Glomerular endothelial cell (primary cell): Measurements from ENCODE around the gene EXOC3L2. TPM values are rescaled to one million over a fixed set of nuclear protein-coding genes. Genes with fewer than 3 reads are reported as not detected.
"Not testable (repeated sequence)": the region's sequence is repeated elsewhere in the genome, so short reads cannot be mapped to it uniquely, and the experiment has no call there.

Experiments used
- DNase-seq: peaks from one replicate; pipeline ENCODE4 v3.0.0-alpha.2; 2011; ENCODE audit warnings: low read depth, low spot score; ENCODE audit errors: extremely low read depth
- total RNA-seq: library from RNA; depleted of rRNA; stranded (reverse); fragments of >200 nt; gene quantifications from 2 replicates; pipeline ENCODE4 v1.2.3, GENCODE V29; 2015

EXOC3L2 gene
- total RNA-seq = 8.3 and 9.3 TPM in 2 replicates

DNA sequence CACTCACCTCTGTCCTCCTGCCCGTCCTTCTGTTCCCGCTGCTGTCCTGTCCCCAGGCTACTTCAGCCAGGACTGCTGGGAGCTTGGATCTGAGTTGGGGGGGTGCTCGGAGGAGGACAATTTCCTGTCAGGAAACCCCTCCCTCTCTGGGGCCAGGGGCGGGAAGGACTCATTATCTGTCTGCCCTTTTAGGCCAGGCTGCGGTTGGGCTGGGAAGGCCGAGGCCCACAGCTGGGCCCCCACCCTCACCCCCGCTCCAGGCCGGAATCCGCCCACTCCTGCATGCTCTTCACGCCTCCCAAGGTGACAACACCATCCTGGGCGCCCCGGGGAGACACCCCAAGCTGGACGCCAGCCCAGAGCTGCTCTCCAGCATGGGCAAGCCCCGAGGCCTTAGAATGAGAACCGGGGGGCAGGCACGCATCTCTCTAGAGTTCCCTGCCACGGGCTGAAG is at the start of gene EXOC3L2:
Gene EXOC3L2 (minus strand): TSS at position 74 of the 454 bp plus-strand sequence. CDS start 6,362 bp downstream, outside the sequence.
- no peak for DNase-seq

- no peak for DNase-seq
These were observed 49.3 kb upstream of the EXOC3L2 start for GRCh38 chr19:45294291-45295029.

DNA sequence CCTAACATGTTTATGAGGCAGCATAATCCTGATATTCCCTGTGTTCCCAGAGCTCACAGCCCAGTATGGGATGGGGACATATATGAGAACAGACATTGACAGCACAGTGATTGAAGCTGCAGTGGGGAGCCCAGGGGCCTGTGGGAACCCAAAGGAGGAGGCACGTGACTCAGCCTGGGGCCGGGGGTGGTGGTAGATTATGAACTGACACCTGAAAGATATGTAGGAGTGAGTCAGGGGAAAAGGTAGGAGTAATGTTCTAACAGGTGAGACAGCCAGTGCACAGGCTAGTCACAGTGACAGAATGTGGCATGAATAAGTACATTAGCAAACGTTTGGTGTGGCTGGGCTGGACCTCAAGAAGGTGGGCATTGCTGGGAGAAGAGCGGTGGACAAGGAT is 48.5 kb upstream of the EXOC3L2 start:
- no peak for DNase-seq

- no peak for DNase-seq
These were observed 46.6 kb upstream of the EXOC3L2 start for GRCh38 chr19:45291834-45292233.

DNA sequence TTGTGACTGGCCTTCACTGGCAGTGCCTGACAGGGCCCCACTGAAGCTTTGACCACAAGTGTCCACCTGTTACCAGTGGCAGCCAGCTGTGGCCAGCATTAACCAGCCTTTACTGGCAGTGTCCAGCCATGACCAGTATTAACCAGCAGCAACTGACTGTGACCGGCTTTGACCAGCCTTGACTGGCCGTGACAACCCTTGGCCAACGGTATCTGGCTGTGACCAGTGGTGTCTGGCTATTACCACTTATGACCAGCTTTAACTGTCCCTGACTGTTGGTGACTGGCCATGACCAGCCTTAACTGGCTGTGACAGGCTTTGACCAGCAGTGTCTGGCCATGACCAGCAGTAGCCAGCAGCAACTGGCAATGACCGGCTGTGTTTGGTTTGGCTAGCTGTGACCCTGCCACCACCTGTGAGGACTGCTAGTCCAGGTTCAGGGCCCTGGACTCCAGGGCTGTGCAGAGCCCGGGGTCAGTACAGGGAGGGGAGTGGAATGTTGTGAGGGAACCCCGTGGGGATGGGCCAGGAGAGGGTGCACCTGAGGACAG is 45.2 kb upstream of the EXOC3L2 start:
- no peak for DNase-seq

DNA sequence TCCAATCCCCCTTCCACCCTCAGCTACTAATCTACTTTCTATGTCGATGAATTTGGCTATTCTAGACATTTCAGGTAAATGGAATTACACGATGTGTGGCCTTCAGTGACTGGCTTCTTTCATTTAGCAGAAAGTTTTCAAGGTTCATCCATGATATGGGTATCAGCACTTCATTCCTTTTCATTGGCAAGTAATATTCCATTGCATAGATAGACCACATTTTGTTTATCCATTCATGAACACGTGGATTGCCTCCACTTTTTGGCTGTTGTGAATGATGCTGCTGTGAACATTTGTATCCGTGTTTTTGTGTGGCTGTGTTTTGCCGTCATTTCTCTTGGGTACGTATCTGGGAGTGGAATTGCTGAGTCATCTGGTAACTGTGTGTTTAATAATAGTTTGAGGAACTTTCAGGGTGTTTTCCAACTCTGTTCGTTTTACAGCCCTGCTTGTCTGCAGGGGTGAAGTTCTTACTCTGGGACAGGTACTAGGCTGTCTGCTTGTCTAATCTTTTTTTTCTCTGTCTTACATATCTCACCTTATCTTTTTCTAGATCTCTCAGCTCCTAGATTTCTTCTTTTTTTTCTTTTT is 38.3 kb upstream of the EXOC3L2 start:
- no peak for DNase-seq

- no peak for DNase-seq
These were observed 35.3 kb upstream of the EXOC3L2 start for GRCh38 chr19:45280471-45280961.

DNA sequence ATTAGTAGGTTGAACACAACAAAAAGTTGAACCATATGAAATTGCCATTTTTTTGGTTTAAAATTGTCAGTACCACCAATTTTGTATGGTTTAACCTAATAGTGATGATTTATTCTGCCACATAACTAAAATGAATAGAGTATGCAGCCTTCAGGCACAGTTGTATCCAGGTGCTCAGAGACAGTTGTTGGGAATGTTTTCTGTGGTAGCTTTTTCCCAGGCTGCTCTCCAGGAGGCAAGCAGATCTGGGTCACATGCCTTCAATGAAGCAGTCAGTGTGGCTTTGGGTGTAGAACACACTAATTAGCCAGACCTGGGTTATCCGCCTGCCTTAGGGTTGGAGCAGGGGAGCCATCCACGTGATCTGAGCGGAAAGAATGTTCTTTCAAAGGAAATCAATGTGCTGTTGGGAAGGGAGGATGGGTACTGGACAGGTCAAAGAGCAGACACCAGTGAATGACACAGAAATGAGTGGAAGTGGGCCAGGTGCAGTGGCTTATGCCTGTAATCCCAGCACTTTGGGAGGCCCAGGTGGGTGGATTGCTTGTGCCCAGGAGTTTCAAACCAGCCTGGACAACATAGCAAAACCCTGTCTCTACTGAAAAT is 34.5 kb upstream of the EXOC3L2 start:
- no peak for DNase-seq

DNA sequence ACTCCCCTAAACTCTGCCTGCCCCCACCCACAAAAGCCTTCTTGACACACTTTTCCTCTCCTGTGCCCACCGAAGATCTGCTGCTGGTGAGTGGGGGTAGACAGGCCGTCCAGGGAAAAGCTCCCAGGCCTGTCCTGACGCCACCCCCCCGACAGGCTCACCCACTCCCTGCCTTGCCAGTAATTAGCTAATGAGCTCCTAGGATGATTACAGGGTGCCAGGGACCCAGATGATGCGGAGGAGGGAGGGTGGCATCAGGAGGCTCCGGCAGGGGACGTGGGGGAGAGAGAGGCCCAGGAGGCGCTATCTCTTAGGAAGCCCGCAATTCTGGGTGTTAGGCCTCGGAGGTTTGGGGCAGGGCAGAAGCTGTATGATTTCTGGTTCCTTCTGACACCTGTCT is 32.9 kb upstream of the EXOC3L2 start:
- no peak for DNase-seq

DNA sequence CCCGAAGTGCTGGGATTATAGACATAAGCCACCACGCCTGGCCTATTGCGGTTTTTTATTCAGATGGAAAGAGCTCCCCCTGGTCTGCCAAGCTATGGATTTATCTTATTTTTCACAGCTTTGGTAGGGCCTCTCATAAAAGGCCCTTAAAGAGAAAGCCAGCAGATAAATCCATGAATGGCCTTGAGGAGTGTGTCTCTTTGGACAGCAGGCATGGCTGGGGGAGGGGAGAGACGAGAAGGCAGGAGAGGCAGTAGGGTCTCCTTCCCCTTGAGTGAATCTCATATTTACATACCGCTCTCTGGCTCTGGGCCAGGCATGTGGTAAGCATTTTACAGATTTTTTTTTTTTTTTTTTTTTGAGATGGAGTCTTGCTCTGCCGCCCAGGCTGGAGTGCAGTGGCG is 31.1 kb upstream of the EXOC3L2 start:
- no peak for DNase-seq

- no peak for DNase-seq
These were observed 30.3 kb upstream of the EXOC3L2 start for GRCh38 chr19:45275370-45275971.

DNA sequence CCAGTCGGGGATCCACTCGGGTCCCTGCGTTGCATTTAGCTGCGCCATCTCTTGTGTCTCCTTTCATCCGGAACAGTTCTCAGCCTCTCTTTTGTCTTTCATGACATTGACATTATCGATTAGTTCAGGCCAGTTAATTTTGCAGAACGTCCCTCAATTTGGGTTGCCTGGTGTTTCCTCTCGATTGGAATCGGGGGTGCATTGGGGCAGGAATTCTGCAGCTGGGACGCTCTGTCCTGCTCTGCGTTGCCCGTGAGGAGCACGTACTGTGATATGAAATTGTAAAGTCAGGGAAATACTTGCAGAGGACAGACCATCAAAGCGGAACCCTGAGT is 28.3 kb upstream of the EXOC3L2 start:
- DNase-seq = no peak

DNA sequence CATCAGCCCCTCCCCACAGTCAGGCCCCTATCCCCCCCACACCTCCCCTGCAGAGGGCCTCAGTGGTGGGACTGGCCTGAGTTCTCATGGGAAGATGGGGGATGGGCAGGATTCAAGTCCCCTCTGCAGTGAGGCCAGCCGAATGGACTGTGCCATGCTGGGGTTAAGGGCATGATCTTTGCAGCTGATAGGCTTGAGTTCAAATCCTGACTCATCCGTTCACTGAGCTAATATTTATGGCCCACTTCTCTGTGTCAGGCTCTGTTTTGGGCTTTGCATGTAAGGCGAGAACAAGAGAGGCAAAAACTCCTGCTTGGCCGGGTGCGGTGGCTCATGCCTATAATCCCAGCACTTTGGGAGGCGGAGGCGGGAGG is 26.5 kb upstream of the EXOC3L2 start:
- DNase-seq = no peak

GRCh38 chr19:45271098-45271734 is 26.0 kb upstream of the EXOC3L2 start:
- no peak for DNase-seq

- not testable (repeated sequence) for DNase-seq
These were observed 24.7 kb upstream of the EXOC3L2 start for GRCh38 chr19:45269939-45270338.

DNA sequence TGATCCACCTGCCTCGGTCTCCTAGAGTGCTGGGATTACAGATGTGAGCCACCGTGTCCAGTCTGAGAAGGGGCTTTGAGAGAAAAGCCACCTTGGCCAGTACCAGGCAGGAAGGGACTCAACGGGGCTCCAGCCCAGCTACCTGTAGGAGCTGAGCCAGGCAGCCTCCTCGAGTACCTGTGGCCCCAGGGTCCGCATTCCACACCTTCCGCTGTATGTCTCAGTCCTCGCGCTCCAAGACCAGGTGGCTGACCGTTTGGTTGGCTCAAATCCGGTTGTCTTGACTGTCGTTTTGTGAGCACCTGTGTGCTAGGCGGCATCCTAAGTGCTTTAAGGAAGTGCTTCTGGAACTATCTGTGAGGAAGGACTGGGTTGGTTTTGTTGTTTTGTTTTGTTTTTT is 22.1 kb upstream of the EXOC3L2 start:
- DNase-seq = no peak

DNA sequence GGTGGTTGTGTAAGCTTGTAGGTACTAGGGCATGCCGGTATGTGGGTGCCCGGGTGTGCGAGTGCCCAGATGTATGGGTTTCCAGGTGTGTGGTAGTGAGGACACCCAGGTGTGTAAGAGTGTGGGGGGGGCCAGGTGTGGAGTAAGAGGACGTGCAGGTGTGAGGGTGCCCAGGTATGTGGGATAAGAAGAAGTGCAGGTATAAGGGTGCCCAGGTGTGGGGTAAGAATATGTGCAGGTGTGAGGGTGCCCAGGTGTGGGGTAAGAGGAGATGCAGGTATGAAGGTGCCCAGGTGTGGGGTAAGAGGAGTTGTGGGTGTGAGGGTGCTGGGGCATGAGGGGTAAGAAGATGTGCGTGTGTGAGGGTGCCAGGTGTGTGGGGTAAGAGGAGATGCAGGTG is 20.2 kb upstream of the EXOC3L2 start:
- DNase-seq = no peak

DNA sequence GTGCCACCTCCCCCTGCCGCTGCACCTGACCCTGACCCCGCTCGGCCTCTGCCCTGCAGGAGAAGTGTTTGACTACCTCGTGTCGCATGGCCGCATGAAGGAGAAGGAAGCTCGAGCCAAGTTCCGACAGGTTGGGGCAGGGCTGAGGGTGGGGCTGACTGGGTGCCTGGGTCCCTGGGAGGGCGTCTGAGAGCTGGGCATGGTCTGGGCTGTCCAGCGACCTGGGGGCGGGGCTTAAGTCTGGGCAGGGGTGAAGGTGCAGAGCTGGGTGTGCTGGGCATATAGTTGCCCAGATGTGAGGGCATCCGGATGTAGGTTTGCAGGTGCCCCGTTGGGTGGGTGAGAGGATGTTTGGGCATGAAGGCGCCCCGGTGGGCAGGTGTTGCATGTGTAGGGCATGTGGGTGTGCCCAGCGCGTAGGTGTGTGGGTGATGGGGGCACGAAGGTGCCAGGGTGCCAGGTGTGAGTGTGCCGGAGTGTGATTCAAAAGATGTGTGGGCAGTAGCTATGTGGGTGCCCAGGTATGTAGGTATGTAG is 19.6 kb upstream of the EXOC3L2 start:
- DNase-seq = no peak

GRCh38 chr19:45263013-45263412 is 17.8 kb upstream of the EXOC3L2 start:
- DNase-seq = no peak

DNA sequence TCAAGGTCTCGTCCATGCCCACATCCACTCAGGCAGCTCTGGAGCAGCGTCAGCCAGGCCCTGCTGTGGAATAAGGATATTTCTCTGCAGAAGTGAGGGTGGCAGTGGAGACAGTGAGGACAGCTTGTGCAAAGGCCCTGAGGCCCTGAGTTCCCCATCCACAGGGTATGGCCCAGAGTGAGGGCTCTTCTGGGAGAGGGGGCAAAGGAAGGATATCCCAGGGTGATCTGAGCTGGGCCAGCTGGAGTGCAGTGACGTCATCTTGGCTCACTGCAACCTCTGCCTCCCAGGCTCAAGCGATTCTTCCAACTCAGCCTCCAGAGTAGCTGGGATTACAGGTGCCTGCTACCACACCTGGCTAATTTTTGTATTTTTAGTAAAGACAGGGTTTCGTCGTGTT is 17.4 kb upstream of the EXOC3L2 start:
- no peak for DNase-seq

GRCh38 chr19:45258862-45259261 is 13.7 kb upstream of the EXOC3L2 start:
- no peak for DNase-seq
